ENCODE results near the gene LPAR3.

LPAR3 gene

DNA sequence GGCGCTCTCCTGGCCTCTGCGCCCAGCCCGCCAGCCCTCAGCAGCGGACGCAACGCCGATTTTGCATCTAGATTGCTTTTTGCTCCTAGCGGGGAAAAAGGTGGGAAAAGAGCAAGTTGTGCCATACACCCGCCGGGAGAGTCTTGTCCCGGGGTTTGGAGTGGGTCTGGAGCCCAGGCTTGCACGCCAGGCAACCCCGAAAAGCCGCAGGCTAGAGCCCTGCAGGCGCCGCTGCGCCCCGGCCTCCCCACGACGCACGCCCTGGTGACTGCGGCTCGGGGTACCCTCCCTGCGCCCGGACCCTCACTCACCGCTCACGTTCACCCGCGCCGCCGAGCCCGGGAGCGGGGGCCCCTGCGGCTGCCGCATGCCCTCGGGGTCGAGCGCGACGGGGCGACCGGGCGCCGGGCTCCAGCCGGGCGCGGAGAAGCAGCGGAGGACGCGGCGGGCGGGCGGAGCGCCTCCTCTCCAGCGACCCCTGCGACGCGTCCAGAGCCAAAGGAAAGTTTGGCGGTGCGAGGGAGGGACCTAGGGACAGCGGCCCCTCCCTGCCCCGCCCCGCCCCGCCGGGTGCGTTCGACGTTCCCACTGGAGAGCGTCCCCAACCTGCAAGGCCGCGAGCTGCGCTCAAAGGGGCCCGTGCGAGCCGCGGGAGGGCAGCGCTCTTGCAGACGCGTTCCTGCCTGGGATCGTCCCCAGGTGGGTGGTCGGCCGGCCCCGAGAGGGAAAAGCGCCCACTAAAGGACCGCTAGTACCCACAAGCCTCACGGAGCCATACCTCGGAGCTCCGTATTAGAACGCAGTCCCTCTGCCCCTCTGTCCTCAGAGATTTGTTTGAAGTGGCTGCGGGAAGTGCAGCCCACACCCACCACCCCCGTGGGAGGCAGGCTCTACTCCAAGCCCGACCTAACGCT lies at the start of gene LPAR3:
LPAR3 (minus strand) TSS at position 502 of the 914 bp plus-strand sequence. CDS start 27,086 bp downstream, outside the sequence.
- H4K20me1 ChIP-seq (ENCODE audit: insufficient read depth, low read length): no peaks in the 10 kb centered on the region
- no peak for DNase-seq
- no peak within 1 kb of the TSS for H3K4me2 ChIP-seq (ENCODE audit: low read depth, low read length)
- no peak within 1 kb of the TSS for H2AFZ ChIP-seq (ENCODE audit: low read length)
- no peaks in the 10 kb centered on the region for H3K27me3 ChIP-seq (replicated peaks; ENCODE audit: insufficient read depth, low read length)
- no peaks in the 10 kb centered on the region for H3K9me3 ChIP-seq (replicated peaks; ENCODE audit: insufficient read depth, low read length)
- H3K9ac ChIP-seq (ENCODE audit: low read length): no peak within 1 kb of the TSS
- no peak within 1 kb of the TSS for H3K4me3 ChIP-seq (ENCODE audit: low read length)
- no peaks in the 10 kb centered on the region for H3F3A ChIP-seq (ENCODE audit: insufficient read depth, low read length)
- no peaks in the 10 kb centered on the region for H3K4me1 ChIP-seq (ENCODE audit: low read length)
- H3K79me2 ChIP-seq (ENCODE audit: low read length): no peaks in the 10 kb centered on the region
- H3K27ac ChIP-seq (ENCODE audit: low read length): no peak within 1 kb of the TSS
- no peaks in the 10 kb centered on the region for H3K36me3 ChIP-seq (replicated peaks; ENCODE audit: insufficient read depth, low read length)
- no peaks in the 10 kb centered on the region for H3K9me2 ChIP-seq (replicated peaks; ENCODE audit: insufficient read depth, low read length)
- TF ChIP-seq, protein P1, sequence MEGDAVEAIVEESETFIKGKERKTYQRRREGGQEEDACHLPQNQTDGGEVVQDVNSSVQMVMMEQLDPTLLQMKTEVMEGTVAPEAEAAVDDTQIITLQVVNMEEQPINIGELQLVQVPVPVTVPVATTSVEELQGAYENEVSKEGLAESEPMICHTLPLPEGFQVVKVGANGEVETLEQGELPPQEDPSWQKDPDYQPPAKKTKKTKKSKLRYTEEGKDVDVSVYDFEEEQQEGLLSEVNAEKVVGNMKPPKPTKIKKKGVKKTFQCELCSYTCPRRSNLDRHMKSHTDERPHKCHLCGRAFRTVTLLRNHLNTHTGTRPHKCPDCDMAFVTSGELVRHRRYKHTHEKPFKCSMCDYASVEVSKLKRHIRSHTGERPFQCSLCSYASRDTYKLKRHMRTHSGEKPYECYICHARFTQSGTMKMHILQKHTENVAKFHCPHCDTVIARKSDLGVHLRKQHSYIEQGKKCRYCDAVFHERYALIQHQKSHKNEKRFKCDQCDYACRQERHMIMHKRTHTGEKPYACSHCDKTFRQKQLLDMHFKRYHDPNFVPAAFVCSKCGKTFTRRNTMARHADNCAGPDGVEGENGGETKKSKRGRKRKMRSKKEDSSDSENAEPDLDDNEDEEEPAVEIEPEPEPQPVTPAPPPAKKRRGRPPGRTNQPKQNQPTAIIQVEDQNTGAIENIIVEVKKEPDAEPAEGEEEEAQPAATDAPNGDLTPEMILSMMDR (IDR thresholded peaks at IDR 0.05; ENCODE audit: low read length): no peak
- TF ChIP-seq EZH2 (optimal IDR thresholded peaks at IDR 0.05; ENCODE audit: low read depth, low read length) (no peak), EZH2phosphoT487 (IDR thresholded peaks at IDR 0.05; ENCODE audit: low read length) (no peak)

GRCh38 chr1:84941843-84942242 lies 48.8 kb upstream of the LPAR3 start:
- H3K4me3 ChIP-seq (ENCODE audit: low read length): no peak overlapping the region
- H3K9me2 ChIP-seq (replicated peaks; ENCODE audit: insufficient read depth, low read length): no peaks in the 10 kb centered on the region
- no peak for DNase-seq

DNA sequence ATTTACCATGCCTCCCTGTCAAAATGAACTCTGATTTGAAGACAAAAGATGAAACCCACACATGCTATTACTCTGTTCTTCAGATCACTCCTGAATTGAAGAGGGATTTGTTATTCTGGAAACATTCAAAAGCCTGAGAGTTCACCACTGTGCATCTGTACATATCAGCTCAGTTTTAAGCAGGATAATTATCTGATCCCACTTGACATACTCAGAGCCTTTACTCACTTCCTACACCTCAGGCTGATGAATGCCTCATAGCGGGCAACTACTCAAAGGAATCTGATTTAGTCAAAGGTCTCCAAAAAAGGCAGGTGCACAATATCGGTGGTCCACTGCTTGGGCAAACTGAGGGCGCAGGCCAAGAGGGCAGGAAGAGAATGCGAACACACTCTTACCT lies 47.5 kb upstream of the LPAR3 start:
- Histone ChIP-seq H3K9me3 (replicated peaks; ENCODE audit: insufficient read depth, low read length) (no peaks in the 10 kb centered on the region), H3K79me2 (ENCODE audit: low read length) (no peaks in the 10 kb centered on the region), H3K4me1 (ENCODE audit: low read length) (no peaks in the 10 kb centered on the region), H3K9me2 (replicated peaks; ENCODE audit: insufficient read depth, low read length) (no peaks in the 10 kb centered on the region), H3K4me3 (ENCODE audit: low read length) (no peak overlapping the region), H3K27ac (ENCODE audit: low read length) (no peak overlapping the region), H3F3A (ENCODE audit: insufficient read depth, low read length) (no peaks in the 10 kb centered on the region), H2AFZ (ENCODE audit: low read length) (no peak overlapping the region), H3K4me2 (ENCODE audit: low read depth, low read length) (no peak overlapping the region), H3K9ac (ENCODE audit: low read length) (no peak overlapping the region), H3K36me3 (replicated peaks; ENCODE audit: insufficient read depth, low read length) (no peaks in the 10 kb centered on the region), H3K27me3 (replicated peaks; ENCODE audit: insufficient read depth, low read length) (peaks cover 21% of the 10 kb centered on the region), H4K20me1 (ENCODE audit: insufficient read depth, low read length) (no peaks in the 10 kb centered on the region)
- DNase-seq: no peak
- no peak for TF ChIP-seq EZH2 (optimal IDR thresholded peaks at IDR 0.05; ENCODE audit: low read depth, low read length)
- no peak for TF ChIP-seq EZH2phosphoT487 (IDR thresholded peaks at IDR 0.05; ENCODE audit: low read length)
- TF ChIP-seq, protein P1 (IDR thresholded peaks at IDR 0.05; ENCODE audit: low read length): no peak

More at GRCh38 chr1:84941843-84942242, 48.8 kb upstream of the LPAR3 start:
- TF ChIP-seq EZH2 (optimal IDR thresholded peaks at IDR 0.05; ENCODE audit: low read depth, low read length) (no peak), EZH2phosphoT487 (IDR thresholded peaks at IDR 0.05; ENCODE audit: low read length) (no peak)
- TF ChIP-seq, protein P1 (IDR thresholded peaks at IDR 0.05; ENCODE audit: low read length): no peak
- Histone ChIP-seq H3K9me3 (replicated peaks; ENCODE audit: insufficient read depth, low read length) (no peaks in the 10 kb centered on the region), H4K20me1 (ENCODE audit: insufficient read depth, low read length) (no peaks in the 10 kb centered on the region), H3K4me1 (ENCODE audit: low read length) (no peaks in the 10 kb centered on the region), H3K27me3 (replicated peaks; ENCODE audit: insufficient read depth, low read length) (peaks cover 21% of the 10 kb centered on the region), H3K27ac (ENCODE audit: low read length) (no peak overlapping the region), H3K79me2 (ENCODE audit: low read length) (no peaks in the 10 kb centered on the region), H3K9ac (ENCODE audit: low read length) (no peak overlapping the region), H3K4me2 (ENCODE audit: low read depth, low read length) (no peak overlapping the region), H2AFZ (ENCODE audit: low read length) (no peak overlapping the region), H3K36me3 (replicated peaks; ENCODE audit: insufficient read depth, low read length) (no peaks in the 10 kb centered on the region), H3F3A (ENCODE audit: insufficient read depth, low read length) (no peaks in the 10 kb centered on the region)

Data from MM.1S (cell line).